Activated CD8-positive, alpha-beta memory T cell treated with anti-CD3 and anti-CD28 coated beads for 36 hours (primary cell): ENCODE data around the gene PRSS57. TPM values are rescaled to one million over a fixed set of nuclear protein-coding genes. Genes with fewer than 3 reads are reported as not detected.

Experiments used
- CTCF ChIA-PET: fragments of 350-600 bp; sonication (Branson Sonifier 250); formaldehyde crosslinking; loops from one replicate; lab custom pipeline; 2021; ENCODE audit warnings: antibody characterized with exemption; lab: Charles Lee
- POLR2A ChIA-PET: fragments of 350-600 bp; sonication (Branson Sonifier 250); formaldehyde crosslinking; loops from one replicate; lab custom pipeline; 2021; ENCODE audit warnings: antibody characterized with exemption; lab: Charles Lee
- total RNA-seq, 2 experiments: library from RNA; stranded (reverse); gene quantifications; one replicate each; pipeline ENCODE4 v1.2.3, GENCODE V29; 2021

The PRSS57 gene
- total RNA-seq, 2 experiments from 2014 or later: not detected

DNA sequence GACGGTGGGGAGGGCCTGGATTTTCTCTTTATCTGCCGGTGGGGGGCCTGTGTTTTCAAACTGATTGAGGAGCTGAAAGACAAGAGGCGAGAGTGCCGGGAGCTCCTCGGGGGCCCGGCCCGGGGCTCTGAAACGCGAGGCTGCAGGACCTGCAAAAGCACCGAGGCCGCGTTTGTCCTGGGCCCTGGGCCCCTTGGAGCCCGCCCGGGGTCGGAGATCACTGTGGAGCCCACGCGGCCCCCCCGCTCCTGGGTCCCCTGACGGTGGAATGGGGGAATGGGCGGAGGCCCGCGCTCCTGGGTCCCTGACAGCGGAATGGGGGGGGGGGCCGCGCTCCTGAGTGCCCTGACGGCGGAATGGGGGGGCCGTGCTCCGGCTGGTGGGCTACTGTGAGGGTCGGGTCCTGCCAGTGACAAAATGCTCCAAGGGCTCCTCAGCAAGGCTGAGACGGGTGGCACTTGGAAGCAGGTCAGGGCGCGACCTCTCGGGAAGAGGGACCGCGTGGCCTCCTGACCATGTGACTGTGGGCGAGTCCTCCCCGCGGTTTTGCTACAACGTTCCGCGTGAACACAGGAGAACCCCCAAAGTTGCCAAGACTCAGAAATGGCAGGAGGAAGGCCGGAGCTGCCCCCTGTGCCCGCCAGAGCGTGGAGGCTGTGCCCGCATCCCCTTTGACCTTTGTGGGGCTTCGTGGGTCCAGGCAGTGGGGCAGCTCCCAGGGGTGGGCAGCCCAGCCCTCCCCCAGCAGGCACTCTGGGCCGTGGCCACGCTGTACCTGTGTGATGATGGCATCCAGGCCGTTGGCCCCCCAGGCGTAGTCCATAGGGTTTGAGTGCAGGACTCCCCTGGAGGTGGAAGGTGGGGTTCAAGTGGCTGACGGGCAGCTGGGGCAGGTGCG, 46.1 kb downstream of the PRSS57 start:
- POLR2A ChIA-PET: no interaction called here

DNA sequence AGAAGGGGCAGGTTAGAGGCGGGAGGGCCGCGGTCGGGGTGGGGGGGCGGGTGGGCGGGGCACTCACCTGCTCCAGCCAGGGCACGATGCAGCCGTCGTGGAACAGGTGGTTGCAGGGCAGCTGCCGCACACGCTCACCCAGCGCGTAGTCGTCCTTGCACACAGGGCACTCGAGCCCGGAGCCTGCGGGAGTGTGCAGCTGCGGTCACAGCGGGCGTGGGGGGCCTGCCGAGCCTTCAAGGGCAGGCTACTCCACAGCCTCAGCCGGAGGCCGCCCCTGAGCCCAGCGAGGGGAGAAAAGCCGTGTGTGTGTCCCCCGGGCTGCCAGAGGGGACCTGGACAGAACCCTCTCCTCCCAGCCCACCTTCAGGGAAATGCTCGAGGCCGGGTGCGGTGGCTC, 46.9 kb downstream of the PRSS57 start:
- POLR2A ChIA-PET: no interaction called here
- CTCF ChIA-PET: interaction anchor here (0.7 kb wide), 1 partner anchor 126 kb away, joined by 3 read pairs; no protein-coding TSS in a partner anchor

More for the DNA sequence above, 46.1 kb downstream of the PRSS57 start:
- CTCF ChIA-PET: interaction anchor here (0.7 to 0.9 kb wide), 3 partner anchors 12 to 127 kb away, joined by 3 read pairs; no protein-coding TSS in a partner anchor

DNA sequence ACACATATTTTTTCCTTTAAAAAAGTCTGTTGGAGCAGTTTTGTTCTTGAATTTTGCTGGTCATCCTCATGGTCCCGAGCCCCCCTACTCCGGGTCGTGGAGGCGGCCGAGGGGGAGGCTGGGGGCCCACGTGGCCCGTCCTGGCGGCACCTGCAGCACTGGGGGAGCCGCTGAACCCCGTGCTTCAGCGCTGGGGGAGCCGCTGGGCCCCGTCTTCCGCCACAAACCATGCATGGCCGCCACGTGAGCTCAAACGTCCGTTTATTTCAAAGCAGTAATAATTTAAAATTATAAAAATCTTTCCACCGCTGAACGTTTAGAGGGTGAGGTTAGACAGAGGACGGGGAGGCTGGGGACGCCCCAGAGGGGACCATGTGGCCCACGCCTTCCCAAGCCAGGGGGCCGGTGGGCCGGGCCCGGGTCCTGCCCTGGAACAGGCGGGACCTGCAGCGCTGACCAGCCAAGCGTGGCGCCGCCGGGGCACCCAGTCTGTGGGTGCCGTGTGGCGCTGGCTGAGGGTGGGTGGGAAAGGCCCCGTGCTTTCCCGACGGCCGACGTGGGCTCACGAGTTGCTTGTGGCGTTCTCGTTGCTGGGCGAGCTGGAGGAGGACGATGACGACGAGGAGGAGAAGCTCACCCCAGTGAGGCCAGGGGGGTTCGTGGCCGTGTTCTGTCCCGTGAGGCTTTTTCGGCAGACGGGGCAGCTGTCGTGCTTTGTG, 47.5 kb downstream of the PRSS57 start:
- CTCF ChIA-PET: no interaction called here

DNA sequence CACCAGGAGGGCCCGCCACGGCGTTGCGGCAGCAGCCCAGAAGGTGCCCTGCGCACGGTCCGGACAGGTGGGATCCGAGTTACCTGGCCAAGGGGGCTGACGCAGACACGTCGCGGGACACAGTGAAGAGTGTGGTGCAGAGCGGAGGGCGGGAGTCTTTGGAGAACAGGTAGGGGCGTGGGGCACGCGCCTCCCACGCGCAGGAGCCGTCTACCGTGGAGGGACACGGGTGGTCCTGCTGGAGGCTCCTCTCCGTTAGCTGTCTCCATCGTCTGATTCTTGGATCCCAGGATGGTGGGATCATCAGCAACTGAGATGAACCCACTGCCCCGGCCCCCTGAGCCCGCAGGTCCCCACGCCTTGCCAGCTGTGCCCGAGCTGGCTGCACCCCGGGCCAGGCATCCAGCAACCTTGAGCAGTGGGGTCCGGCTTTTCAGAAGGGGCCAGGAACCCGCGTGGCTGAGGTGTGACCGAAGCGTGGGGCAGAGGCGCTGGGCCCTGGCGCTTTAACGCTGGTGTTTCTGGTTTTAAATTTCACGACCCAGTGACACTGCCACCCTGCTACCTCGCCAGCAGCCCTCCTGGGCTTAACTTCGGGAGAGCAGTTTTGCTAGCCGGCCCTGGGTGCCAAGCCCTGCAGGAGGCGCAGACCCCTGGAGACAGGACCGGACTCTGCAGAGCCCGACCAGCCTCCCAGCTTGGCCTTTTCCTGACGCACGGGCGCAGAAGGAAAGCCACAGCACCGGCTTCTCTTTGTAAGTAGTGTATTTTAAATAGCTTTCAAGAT, 48.3 kb downstream of the PRSS57 start:
- POLR2A ChIA-PET: no interaction called here
- CTCF ChIA-PET: no interaction called here

More for the DNA sequence above, 47.5 kb downstream of the PRSS57 start:
- POLR2A ChIA-PET: no interaction called here

DNA sequence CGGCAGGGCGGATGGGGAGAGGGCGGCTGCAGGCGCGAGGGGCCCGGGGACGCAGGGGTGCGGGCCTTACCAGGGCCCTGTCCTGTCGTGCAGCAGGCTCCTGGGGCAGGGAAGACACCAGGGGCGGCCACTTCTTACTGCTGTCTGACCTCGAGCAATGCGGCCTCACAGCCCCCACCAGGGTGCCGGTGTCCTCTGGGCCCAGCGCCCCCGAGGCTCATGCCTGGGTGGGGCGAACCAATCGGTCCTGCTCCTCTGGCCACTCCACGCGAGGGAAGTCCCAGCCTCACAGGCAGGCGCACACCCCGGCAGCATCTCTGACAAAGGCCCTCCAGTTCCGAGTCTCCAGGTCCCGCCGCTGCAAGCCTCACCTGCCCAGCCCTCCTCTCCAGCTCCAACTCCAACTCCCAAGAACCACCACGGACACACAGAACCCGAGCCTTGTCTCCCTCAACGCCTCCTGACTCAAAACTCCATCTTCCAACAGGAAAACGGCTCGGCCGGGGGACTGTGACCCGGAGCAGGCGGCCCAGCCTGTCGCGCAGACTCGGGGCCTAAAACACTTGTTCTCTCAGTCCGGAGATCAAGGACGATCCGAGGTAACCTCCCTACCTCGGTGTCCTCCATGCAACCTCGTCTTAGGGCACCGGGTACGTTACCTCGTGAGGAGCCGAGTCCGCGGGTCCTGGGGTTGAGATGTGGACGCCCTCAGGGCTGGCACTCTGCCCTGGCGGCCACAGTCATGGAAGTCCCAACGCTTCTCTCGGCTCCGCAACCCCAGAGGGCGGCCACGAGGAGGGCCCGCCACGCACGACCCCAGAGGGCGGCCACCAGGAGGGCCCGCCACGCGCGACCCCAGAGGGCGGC, 49.1 kb downstream of the PRSS57 start:
- ChIA-PET POLR2A (no interaction called here), CTCF (no interaction called here)

DNA sequence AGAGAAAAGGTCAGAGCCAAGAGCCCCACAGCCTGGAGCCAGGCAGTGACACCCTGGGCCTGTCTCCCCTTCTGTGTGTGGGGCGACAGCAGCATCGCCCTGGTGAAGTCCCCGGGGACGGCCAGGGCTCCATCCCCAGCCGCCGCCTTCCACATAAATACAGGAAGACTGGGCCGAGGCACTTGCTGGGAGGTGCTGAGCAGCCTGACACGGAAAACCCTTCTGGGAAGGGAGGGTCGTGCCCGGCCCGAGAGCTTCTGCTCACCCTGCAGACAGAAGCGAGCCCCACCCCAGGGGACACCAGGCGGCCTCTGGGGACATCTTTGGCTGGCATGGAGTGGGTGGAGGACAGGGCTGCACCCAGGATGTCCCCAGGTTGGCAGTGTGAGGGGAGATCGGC, 50.5 kb downstream of the PRSS57 start:
- ChIA-PET CTCF (no interaction called here), POLR2A (no interaction called here)

DNA sequence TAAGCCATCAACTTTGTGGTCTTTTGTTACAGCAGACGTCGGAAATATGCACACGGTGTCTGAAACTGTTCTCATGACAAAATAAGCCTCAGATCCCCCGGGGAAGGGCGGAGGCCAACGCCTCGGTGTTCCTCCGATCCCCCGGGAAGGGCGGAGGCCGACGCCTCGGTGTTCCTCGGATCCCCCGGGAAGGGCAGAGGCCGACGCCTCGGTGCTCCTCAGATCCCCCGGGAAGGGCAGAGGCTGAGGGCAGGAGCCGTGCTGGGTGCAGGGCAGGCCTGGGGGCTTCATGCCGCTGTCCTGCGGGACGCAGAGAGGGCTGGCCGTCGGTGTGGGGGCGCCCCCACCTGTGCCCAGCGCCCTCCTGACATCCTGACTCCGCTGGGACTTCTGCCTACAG, 50.9 kb downstream of the PRSS57 start:
- CTCF ChIA-PET: no interaction called here

DNA sequence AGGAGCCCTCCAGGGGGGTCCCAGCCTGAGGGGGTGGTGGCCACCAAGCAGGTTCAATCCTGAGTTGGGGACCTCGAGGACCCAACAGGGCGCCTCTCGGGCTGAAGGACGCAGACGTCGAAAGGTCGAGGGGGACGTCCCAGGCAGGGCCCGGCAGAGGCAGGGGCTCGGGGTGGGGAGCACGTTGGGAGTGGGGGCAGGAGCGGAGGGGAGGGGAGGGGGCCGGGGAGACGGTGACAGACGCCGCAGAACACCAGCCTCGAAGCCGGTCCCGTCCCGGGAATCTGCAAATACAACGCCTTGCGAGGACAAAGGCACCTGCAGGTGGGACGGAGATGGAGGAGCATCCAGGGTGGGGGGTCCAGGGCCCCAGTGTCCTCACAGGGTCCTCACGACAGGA, 51.5 kb downstream of the PRSS57 start:
- ChIA-PET POLR2A (no interaction called here), CTCF (no interaction called here)

More for the DNA sequence above, 50.9 kb downstream of the PRSS57 start:
- POLR2A ChIA-PET: no interaction called here

DNA sequence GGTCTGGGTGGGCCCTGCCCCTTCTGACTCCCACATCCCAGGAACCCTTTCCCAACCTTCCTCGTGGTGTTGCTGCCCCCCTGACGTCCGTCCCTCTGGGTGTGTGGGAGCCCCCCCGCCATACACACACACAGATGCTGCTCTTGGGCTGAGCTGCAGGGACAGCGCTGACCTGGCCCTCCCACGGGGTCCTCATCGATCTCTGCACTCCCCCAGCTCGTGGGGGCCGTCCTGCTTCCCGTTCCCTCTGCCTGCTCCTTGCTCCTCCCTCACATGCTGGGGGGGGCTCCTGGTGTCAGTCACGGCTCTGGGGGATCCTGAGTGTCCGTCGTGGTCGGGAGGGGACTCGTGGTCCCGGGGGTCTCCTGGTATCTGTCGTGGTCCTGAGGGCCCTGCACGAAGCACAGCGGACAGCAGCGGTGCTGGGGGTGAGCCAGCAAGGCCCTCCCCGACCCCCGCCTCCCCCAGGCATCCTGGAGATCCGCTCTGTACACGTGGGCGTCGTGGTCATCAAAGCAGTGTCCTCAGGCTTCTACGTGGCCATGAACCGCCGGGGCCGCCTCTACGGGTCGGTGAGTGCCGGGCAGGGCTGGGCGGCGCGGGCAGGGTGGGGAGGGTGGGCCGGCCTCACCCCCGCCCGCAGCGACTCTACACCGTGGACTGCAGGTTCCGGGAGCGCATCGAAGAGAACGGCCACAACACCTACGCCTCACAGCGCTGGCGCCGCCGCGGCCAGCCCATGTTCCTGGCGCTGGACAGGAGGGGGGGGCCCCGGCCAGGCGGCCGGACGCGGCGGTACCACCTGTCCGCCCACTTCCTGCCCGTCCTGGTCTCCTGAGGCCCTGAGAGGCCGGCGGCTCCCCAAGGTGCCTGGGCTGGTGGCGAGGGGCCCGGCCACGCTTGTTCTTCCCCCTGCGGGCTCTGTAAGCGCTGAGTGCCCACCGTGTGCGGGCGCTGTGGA, 52.2 kb downstream of the PRSS57 start:
- CTCF ChIA-PET: no interaction called here
- POLR2A ChIA-PET: no interaction called here

DNA sequence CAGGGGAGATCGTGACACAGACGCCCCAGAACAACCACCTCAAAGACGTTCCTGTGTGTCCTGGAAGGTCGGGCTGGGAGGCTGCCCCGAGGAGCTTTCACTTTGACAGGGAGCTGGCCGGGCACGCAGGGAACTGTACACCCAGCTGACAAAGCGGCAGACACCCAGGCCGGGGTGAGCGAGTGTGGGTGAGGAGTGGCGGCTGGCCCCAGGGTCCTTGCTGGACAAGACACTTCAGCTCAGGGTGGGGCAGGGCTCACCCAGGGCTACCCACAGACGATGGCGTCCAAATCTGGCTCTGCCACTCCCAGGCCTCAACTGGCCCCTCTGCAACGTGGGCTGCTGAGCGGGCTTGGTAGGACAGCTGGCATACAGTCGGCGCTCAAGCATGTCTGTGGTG, 53.5 kb downstream of the PRSS57 start:
- POLR2A ChIA-PET: interaction anchor here (0.7 kb wide), 1 partner anchor 14 kb away, joined by 4 read pairs; no protein-coding TSS in a partner anchor
- CTCF ChIA-PET: no interaction called here

DNA sequence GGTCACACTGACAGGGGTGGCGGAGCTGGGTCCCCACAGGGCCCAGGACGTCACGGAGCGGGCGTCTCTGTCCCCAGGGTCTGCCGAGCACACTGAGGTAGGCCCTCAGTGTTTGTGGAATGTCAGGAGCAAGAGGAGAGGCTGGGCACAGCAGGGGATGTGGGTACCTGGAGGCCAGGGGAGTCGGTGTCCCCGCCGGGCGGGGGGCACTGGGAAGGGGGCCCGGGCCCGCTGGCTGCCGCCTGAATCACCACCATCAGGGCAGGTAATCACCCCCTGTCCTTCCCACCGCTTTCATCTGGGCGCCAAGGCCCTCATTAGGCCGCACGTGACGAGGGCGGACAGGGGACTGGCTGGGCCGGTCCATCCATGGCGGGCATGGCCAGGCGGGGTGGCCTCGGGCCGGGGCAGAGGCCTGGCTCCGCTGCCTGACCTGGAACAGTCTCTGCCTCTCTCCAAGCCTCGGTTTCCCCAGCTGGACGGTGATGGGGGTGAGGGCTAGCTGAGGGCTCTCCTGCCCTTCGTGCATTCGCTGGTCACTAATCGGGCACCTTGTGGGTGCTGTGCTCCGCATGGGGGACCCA, 54.6 kb downstream of the PRSS57 start:
- ChIA-PET POLR2A (interaction anchor here (0.5 to 0.7 kb wide), 2 partner anchors 9 to 64 kb away, joined by 3 to 4 read pairs; no protein-coding TSS in a partner anchor), CTCF (no interaction called here)

DNA sequence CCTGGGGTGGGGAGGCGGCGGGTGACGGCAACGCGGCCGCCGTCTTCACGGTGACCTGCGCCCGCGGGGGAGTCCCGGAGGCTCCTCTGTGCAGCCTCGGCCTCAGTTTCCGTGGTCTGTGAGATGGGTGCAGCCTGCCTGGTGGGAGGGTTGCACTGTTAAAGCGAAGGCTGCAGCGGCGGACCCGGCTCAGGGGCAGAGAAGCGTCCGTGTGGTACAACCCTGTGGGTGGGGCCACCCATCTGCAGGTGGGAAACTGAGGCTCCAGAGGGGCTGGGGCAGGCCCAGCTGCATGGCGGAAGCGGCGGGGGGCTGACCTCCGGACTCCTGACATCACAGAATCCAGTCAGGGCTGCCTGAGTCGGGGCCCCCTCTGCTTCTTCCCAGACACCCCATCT, 55.1 kb downstream of the PRSS57 start:
- ChIA-PET POLR2A (no interaction called here), CTCF (no interaction called here)

DNA sequence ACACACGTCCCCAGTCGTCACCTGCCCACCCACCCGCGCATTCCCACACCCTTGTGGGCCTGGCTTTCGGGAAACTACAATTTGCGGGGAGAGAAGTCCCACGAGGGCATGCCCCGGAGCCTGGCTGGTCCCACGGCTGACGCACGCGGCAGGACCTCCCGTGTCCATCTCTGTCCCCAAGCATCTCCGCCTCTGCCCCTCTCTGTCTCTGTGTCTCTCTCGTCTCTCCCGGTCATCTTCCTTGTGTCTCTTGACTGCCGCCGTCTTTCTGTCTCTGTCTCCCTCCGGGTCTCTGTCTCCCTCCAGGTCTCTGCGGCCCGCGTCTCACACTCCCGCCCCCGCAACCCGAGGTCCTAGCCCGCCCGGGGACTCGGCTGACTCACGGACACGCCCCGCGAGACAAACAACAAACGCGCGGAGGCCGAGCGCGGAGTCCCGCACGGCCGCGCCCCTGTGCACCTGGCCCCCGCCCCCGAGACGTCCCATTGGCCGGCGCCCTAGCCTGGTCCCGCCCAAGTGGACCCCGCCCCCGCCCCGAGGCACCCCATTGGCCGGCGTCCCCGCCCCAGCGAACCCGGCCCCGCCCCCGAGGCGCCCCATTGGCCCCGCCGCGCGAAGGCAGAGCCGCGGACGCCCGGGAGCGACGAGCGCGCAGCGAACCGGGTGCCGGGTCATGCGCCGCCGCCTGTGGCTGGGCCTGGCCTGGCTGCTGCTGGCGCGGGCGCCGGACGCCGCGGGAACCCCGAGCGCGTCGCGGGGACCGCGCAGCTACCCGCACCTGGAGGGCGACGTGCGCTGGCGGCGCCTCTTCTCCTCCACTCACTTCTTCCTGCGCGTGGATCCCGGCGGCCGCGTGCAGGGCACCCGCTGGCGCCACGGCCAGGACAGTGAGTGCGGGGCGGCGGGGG, 55.7 kb downstream of the PRSS57 start, which contains the start of gene FGF22:
Gene FGF22, plus strand, starts transcription at position 627 of the 908 bp plus-strand sequence. Its CDS starts 47 bp downstream, at position 674.
- POLR2A ChIA-PET: no interaction called here
- CTCF ChIA-PET: no interaction called here

DNA sequence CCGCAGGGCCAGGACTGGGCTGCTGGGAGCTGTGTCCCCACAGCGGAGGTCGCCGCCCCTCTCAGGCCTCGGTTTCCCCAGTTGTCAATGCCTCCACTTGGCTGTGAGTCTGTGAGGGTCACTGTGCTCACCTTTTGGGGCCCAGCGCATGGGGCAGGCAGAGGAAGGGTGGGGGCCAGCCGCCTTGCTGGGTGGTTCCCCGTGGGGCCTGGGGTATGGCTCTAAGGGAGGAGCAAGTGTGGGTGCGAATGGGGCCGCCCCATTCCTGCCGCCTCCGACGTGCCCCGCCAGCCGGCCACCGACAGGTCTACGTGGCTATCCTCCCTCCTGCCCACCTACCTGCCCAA, 56.4 kb downstream of the PRSS57 start:
- POLR2A ChIA-PET: no interaction called here
- CTCF ChIA-PET: no interaction called here
